ENCODE results near the gene PDGFA. TPM values are rescaled to one million over a fixed set of nuclear protein-coding genes. Genes with fewer than 3 reads are reported as not detected.

Gene PDGFA
- total RNA-seq, 1 experiment from 2014 or later = 18.4 TPM

GRCh38 chr7:540997-541396, 21.4 kb upstream of the PDGFA start:
- intact Hi-C loops (cut with micrococcal nuclease) = no loop called here
- H3K4me2 ChIP-seq (ENCODE audit: low read length) = no peak overlapping the region

GRCh38 chr7:540579-540978, 20.9 kb upstream of the PDGFA start:
- no TSS peak for BruUV-seq (replicated peaks)
- Histone ChIP-seq H3F3A (ENCODE audit: low read length, unreplicated experiment) (no peaks in the 10 kb centered on the region), H3K4me2 (ENCODE audit: low read length) (no peak overlapping the region), H3K36me3 (ENCODE audit: low read depth, low read length) (no peaks in the 10 kb centered on the region), H3K9me3 (ENCODE audit: low read length) (no peaks in the 10 kb centered on the region), H3K79me2 (ENCODE audit: low read length) (no peaks in the 10 kb centered on the region), H3K9ac (ENCODE audit: low read length) (no peak overlapping the region), H3K27me3 (ENCODE audit: low read length) (no peaks in the 10 kb centered on the region), H3K9me2 (replicated peaks; ENCODE audit: low read length) (no peaks in the 10 kb centered on the region), H3K4me3 (ENCODE audit: low read length) (no peak overlapping the region), H3K4me1 (ENCODE audit: insufficient read depth, low read length) (peaks cover 58% of the 10 kb centered on the region), H2AFZ (ENCODE audit: low read length) (no peak overlapping the region), H4K20me1 (ENCODE audit: low read length) (no peaks in the 10 kb centered on the region), H3K27ac (ENCODE audit: low read length) (no peak overlapping the region)
- intact Hi-C loops (cut with micrococcal nuclease) = no loop called here
- ATAC-seq (no peak), DNase-seq (no peak)
- POLR2A ChIA-PET (ENCODE audit: unreplicated experiment) = no interaction called here
- TF ChIP-seq EZH2 (IDR thresholded peaks at IDR 0.05; ENCODE audit: low read length, unreplicated experiment) (no peak), CTCF (conservative IDR thresholded peaks at IDR 0.05; ENCODE audit: low read depth, low read length) (no peak), EZH2phosphoT487 (IDR thresholded peaks at IDR 0.05; ENCODE audit: borderline replicate concordance, low read length) (no peak)
- CTCF ChIA-PET = no interaction called here

More at GRCh38 chr7:540997-541396, 21.4 kb upstream of the PDGFA start:
- no peaks in the 10 kb centered on the region for H3K9me2 ChIP-seq (replicated peaks; ENCODE audit: low read length)
- H3K9me3 ChIP-seq (ENCODE audit: low read length) = no peaks in the 10 kb centered on the region
- ChIA-PET CTCF (no interaction called here), POLR2A (ENCODE audit: unreplicated experiment) (no interaction called here)
- no TSS peak for BruUV-seq (replicated peaks)
- H3K4me3 ChIP-seq (ENCODE audit: low read length) = no peak overlapping the region
- H3K36me3 ChIP-seq (ENCODE audit: low read depth, low read length) = no peaks in the 10 kb centered on the region
- H3K27me3 ChIP-seq (ENCODE audit: low read length) = no peaks in the 10 kb centered on the region
- H3K9ac ChIP-seq (ENCODE audit: low read length) = no peak overlapping the region
- DNase-seq (no peak), ATAC-seq (no peak)
- no peaks in the 10 kb centered on the region for H4K20me1 ChIP-seq (ENCODE audit: low read length)
- no peaks in the 10 kb centered on the region for H3K79me2 ChIP-seq (ENCODE audit: low read length)
- H3K4me1 ChIP-seq (ENCODE audit: insufficient read depth, low read length) = peaks cover 58% of the 10 kb centered on the region
- H3K27ac ChIP-seq (ENCODE audit: low read length) = no peak overlapping the region
- H2AFZ ChIP-seq (ENCODE audit: low read length) = no peak overlapping the region
- H3F3A ChIP-seq (ENCODE audit: low read length, unreplicated experiment) = no peaks in the 10 kb centered on the region
- TF ChIP-seq EZH2 (IDR thresholded peaks at IDR 0.05; ENCODE audit: low read length, unreplicated experiment) (no peak), CTCF (conservative IDR thresholded peaks at IDR 0.05; ENCODE audit: low read depth, low read length) (no peak), EZH2phosphoT487 (IDR thresholded peaks at IDR 0.05; ENCODE audit: borderline replicate concordance, low read length) (no peak)

- no peaks in the 10 kb centered on the region for H3K79me2 ChIP-seq (ENCODE audit: low read length)
- TF ChIP-seq CTCF (conservative IDR thresholded peaks at IDR 0.05; ENCODE audit: low read depth, low read length) = no peak
- no peak for TF ChIP-seq EZH2phosphoT487 (IDR thresholded peaks at IDR 0.05; ENCODE audit: borderline replicate concordance, low read length)
- peak overlapping the region; percentile 31 for H3K27ac ChIP-seq (ENCODE audit: low read length)
- no peak overlapping the region for H3K9ac ChIP-seq (ENCODE audit: low read length)
- no peaks in the 10 kb centered on the region for H3K9me2 ChIP-seq (replicated peaks; ENCODE audit: low read length)
- no TSS peak for BruUV-seq (replicated peaks)
- H2AFZ ChIP-seq (ENCODE audit: low read length) = no peak overlapping the region
- CTCF ChIA-PET = no interaction called here
- H3K27me3 ChIP-seq (ENCODE audit: low read length) = no peaks in the 10 kb centered on the region
- DNase-seq (peak; percentile 97), ATAC-seq (peak; percentile 60)
- no peaks in the 10 kb centered on the region for H3F3A ChIP-seq (ENCODE audit: low read length, unreplicated experiment)
- H4K20me1 ChIP-seq (ENCODE audit: low read length) = no peaks in the 10 kb centered on the region
- POLR2A ChIA-PET (ENCODE audit: unreplicated experiment) = interaction anchor here (0.5 to 0.6 kb wide), 2 partner anchors 21 to 86 kb away, joined by 3 read pairs; no protein-coding TSS in a partner anchor
- no peaks in the 10 kb centered on the region for H3K9me3 ChIP-seq (ENCODE audit: low read length)
- intact Hi-C loops (cut with micrococcal nuclease) = loop anchor here (2.0 kb wide), 1 partner anchor 21 kb away; the partner anchor contains the start of gene PDGFA
- H3K4me3 ChIP-seq (ENCODE audit: low read length) = no peak overlapping the region
- H3K4me1 ChIP-seq (ENCODE audit: insufficient read depth, low read length) = peaks cover 58% of the 10 kb centered on the region
- H3K36me3 ChIP-seq (ENCODE audit: low read depth, low read length) = no peaks in the 10 kb centered on the region
- peak overlapping the region; percentile 21; the same call in 1 of the 2 replicates for H3K4me2 ChIP-seq (ENCODE audit: low read length)
Observed at GRCh38 chr7:539731-540411, 20.2 kb upstream of the PDGFA start.

Data from PC-3 (cell line).